ENCODE measurements around the gene DUSP2. TPM values are rescaled to one million over a fixed set of nuclear protein-coding genes. Genes with fewer than 3 reads are reported as not detected.

DUSP2 gene
- polyA plus RNA-seq, 3 donors, result 48.4 to 392 (median 66.1) TPM

- peaks cover 0 to 5% of the 10 kb centered on the region in 2 donors for H3K4me1 ChIP-seq (ENCODE audit: control insufficient read depth in 1 of 2, insufficient read depth in 2 of 2, low read length in 2 of 2)
- WGBS (ENCODE audit: insufficient coverage), result 82% methylated on average over 3 of the region's 4 CpGs
- Mint-ChIP-seq H3K4me1 (peaks cover 4% of the 10 kb centered on the region), H3K9me3 (peaks cover 2 to 21% (median 12%) of the 10 kb centered on the region in 7 donors), H3K4me3 (no peak overlapping the region), H3K27me3 (ENCODE audit: low read depth in 3 of 3) (peaks cover 19 to 42% (median 21%) of the 10 kb centered on the region in 3 donors), H3K27ac (no peak overlapping the region), H3K36me3 (peaks cover 3 to 7% of the 10 kb centered on the region in 2 donors)
- no peak overlapping the region for H3K4me3 ChIP-seq (replicated peaks in 1 of 3; ENCODE audit: low read depth in 2 of 3, low read length in 3 of 3)
- no peaks in the 10 kb centered on the region for H3K36me3 ChIP-seq (replicated peaks in 1 of 2; ENCODE audit: control insufficient read depth in 1 of 2, insufficient read depth in 2 of 2, low read length in 2 of 2)
- H4K20me1 ChIP-seq (ENCODE audit: insufficient read depth, low read length), result no peaks in the 10 kb centered on the region
- H3K4me2 ChIP-seq (replicated peaks; ENCODE audit: extremely low read depth, low read length, poor library complexity, severe bottlenecking), result no peak overlapping the region
- peaks cover 0 to 2% of the 10 kb centered on the region in 2 donors for H3K9me3 ChIP-seq (replicated peaks in 1 of 2; ENCODE audit: control insufficient read depth in 1 of 2, insufficient read depth in 1 of 2, low read length in 2 of 2)
- intact Hi-C loops (cut with micrococcal nuclease), result loop anchor here in 1 of 2 donors (10.0 kb wide), 2 partner anchors 64 to 86 kb away; no protein-coding TSS in a partner anchor
- DNase-seq, result no peak
- H3K27me3 ChIP-seq (ENCODE audit: control insufficient read depth in 2 of 2, insufficient read depth in 2 of 2, low read length in 2 of 2), result peaks cover 5 to 16% of the 10 kb centered on the region in 2 donors
- H2AFZ ChIP-seq (ENCODE audit: insufficient read depth, low read depth, low read length, poor library complexity, severe bottlenecking), result no peak overlapping the region
- H3K9ac ChIP-seq (ENCODE audit: insufficient read depth, low read length, poor library complexity, severe bottlenecking), result no peak overlapping the region
- TF ChIP-seq, protein P1, sequence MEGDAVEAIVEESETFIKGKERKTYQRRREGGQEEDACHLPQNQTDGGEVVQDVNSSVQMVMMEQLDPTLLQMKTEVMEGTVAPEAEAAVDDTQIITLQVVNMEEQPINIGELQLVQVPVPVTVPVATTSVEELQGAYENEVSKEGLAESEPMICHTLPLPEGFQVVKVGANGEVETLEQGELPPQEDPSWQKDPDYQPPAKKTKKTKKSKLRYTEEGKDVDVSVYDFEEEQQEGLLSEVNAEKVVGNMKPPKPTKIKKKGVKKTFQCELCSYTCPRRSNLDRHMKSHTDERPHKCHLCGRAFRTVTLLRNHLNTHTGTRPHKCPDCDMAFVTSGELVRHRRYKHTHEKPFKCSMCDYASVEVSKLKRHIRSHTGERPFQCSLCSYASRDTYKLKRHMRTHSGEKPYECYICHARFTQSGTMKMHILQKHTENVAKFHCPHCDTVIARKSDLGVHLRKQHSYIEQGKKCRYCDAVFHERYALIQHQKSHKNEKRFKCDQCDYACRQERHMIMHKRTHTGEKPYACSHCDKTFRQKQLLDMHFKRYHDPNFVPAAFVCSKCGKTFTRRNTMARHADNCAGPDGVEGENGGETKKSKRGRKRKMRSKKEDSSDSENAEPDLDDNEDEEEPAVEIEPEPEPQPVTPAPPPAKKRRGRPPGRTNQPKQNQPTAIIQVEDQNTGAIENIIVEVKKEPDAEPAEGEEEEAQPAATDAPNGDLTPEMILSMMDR (IDR thresholded peaks at IDR 0.05), result no peak
- H3K79me2 ChIP-seq (ENCODE audit: insufficient read depth, low read length), result no peaks in the 10 kb centered on the region
- no peak overlapping the region for H3K27ac ChIP-seq (ENCODE audit: low read depth in 1 of 2, low read length in 2 of 2)
These were observed 34.0 kb downstream of the DUSP2 start for GRCh38 chr2:96111257-96111640.

DNA sequence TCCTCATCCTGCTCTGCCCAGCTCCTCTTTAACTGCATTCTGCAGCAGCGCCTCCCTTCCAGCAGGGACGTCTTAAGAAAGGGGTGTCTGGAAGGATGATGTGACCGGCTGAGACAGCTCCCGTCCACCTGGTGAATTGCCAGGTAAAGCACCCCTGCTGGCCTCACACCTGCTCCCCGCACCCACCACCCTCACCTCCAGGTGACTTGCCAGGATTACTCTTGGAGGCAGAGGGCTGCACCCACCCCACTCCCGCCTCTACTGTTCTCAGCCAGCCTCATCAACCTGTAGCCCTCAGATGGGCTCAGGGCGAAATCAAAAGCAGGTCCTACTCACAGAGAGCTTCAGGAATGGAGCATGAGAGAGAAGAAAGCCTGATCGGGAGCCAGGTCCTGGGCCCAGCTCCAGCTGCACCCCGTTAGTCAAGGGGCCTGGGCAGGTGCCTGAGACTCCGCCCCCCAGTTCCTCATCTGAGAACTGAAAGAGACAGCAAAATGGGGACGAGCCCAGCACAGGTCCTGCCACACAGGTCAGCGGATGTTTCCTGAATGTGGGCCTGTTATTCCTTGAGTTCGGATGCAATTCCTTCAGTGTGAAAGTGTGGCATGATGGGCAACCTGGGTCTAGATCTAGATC is 34.5 kb downstream of the DUSP2 start:
- Histone ChIP-seq H3K9ac (ENCODE audit: insufficient read depth, low read length, poor library complexity, severe bottlenecking) (no peak overlapping the region), H3K79me2 (ENCODE audit: insufficient read depth, low read length) (no peaks in the 10 kb centered on the region), H3K4me2 (replicated peaks; ENCODE audit: extremely low read depth, low read length, poor library complexity, severe bottlenecking) (no peak overlapping the region), H4K20me1 (ENCODE audit: insufficient read depth, low read length) (no peaks in the 10 kb centered on the region), H2AFZ (ENCODE audit: insufficient read depth, low read depth, low read length, poor library complexity, severe bottlenecking) (no peak overlapping the region), H3K27ac (ENCODE audit: low read depth in 1 of 2, low read length in 2 of 2) (no peak overlapping the region), H3K27me3 (ENCODE audit: control insufficient read depth in 2 of 2, insufficient read depth in 2 of 2, low read length in 2 of 2) (peaks cover under 1 to 11% of the 10 kb centered on the region in 2 donors), H3K36me3 (replicated peaks in 1 of 2; ENCODE audit: control insufficient read depth in 1 of 2, insufficient read depth in 2 of 2, low read length in 2 of 2) (no peaks in the 10 kb centered on the region), H3K4me1 (ENCODE audit: control insufficient read depth in 1 of 2, insufficient read depth in 2 of 2, low read length in 2 of 2) (no peaks in the 10 kb centered on the region), H3K9me3 (replicated peaks in 1 of 2; ENCODE audit: control insufficient read depth in 1 of 2, insufficient read depth in 1 of 2, low read length in 2 of 2) (peaks cover 2 to 7% of the 10 kb centered on the region in 2 donors), H3K4me3 (replicated peaks in 1 of 3; ENCODE audit: low read depth in 2 of 3, low read length in 3 of 3) (no peak overlapping the region)
- intact Hi-C loops (cut with micrococcal nuclease), result loop anchor here in 1 of 2 donors (10.0 kb wide), 2 partner anchors 64 to 86 kb away; no protein-coding TSS in a partner anchor
- TF ChIP-seq, protein P1 (IDR thresholded peaks at IDR 0.05), result no peak
- peaks cover 2% of the 10 kb centered on the region for H3K4me1 Mint-ChIP-seq
- no peak overlapping the region for H3K27ac Mint-ChIP-seq
- DNase-seq, result no peak
- WGBS (ENCODE audit: insufficient coverage), result 83% methylated on average over 8 of the region's 13 CpGs
- H3K36me3 Mint-ChIP-seq, result peaks cover 2 to 5% of the 10 kb centered on the region in 2 donors
- H3K4me3 Mint-ChIP-seq, result no peak overlapping the region
- peaks cover 14 to 36% (median 15%) of the 10 kb centered on the region in 3 donors for H3K27me3 Mint-ChIP-seq (ENCODE audit: low read depth in 3 of 3)
- peaks cover 5 to 22% (median 15%) of the 10 kb centered on the region in 7 donors for H3K9me3 Mint-ChIP-seq
